GM12872 (cell line): ENCODE results near the gene PPP1R27.

Source experiments
- CTCF ChIP-seq: IDR thresholded peaks from 3 replicates; pipeline ENCODE4 v1.5.1; 2011; ENCODE audit warnings: low read depth, mild to moderate bottlenecking, low read length, moderate library complexity; ENCODE audit not compliant: insufficient read depth

The PPP1R27 gene

GRCh38 chr17:81846743-81847689 is 12.2 kb upstream of the PPP1R27 start:
- no peak for TF ChIP-seq CTCF

- no peak for TF ChIP-seq CTCF
These were observed 11.3 kb upstream of the PPP1R27 start for GRCh38 chr17:81845881-81846742.

GRCh38 chr17:81845361-81845760 is 10.5 kb upstream of the PPP1R27 start:
- no peak for TF ChIP-seq CTCF

- TF ChIP-seq CTCF, result no peak
These were observed 10.0 kb upstream of the PPP1R27 start for GRCh38 chr17:81844887-81845286.

GRCh38 chr17:81844327-81844851 is 9.5 kb upstream of the PPP1R27 start:
- no peak for TF ChIP-seq CTCF

GRCh38 chr17:81843713-81844326 is 9.0 kb upstream of the PPP1R27 start:
- TF ChIP-seq CTCF, result no peak
